Naive thymus-derived CD4-positive, alpha-beta T cell (primary cell): Measurements from ENCODE around the gene BCL2. TPM values are rescaled to one million over a fixed set of nuclear protein-coding genes. Genes with fewer than 3 reads are reported as not detected.
A peak's percentile ranks its signal among the peaks of the same experiment; 100 is the strongest.

ENCODE experiments used
- ATAC-seq: fragments of 150-1000 bp; cut with Tn5 transposase; 2 replicates; pipeline ENCODE4 v1.10.0; 2021; ENCODE audit warnings: mild to moderate bottlenecking, moderate library complexity
- CTCF ChIA-PET: fragments of 350-600 bp; sonication (Branson Sonifier 250); formaldehyde crosslinking; loops from one replicate; lab custom pipeline; 2021; ENCODE audit warnings: antibody characterized with exemption; lab: Charles Lee
- POLR2A ChIA-PET: fragments of 350-600 bp; sonication (Branson Sonifier 250); formaldehyde crosslinking; loops from one replicate; lab custom pipeline; 2021; ENCODE audit warnings: antibody characterized with exemption, inconsistent platforms; lab: Charles Lee
- DNase-seq, 9 donors: peaks; one replicate each; pipeline versions ENCODE4 v3.0.0 to v3.0.0-alpha.2; 2020 to 2022; ENCODE audit warnings: mixed read lengths in 1 of 9
- H3K27ac ChIP-seq: one replicate; pipeline ENCODE4 v1.7.0; 2013; ENCODE audit warnings: mild to moderate bottlenecking, low read depth, low read length, moderate library complexity
- H3K27me3 ChIP-seq, 2 donors: one replicate each; pipeline ENCODE4 v1.7.0; 2013; ENCODE audit warnings: low read length in 2 of 2, mild to moderate bottlenecking in 2 of 2, moderate library complexity in 2 of 2; ENCODE audit not compliant: control insufficient read depth in 2 of 2, insufficient read depth in 2 of 2
- H3K36me3 ChIP-seq, 3 experiments: 1 replicate in 2 of 3; 2 replicates in 1 of 3; pipeline ENCODE4 v1.7.0; 2013; ENCODE audit warnings: low read length in 3 of 3, mild to moderate bottlenecking in 3 of 3, moderate library complexity in 1 of 3; ENCODE audit not compliant: insufficient read depth in 3 of 3, control insufficient read depth in 2 of 3
- H3K4me1 ChIP-seq, 2 donors: one replicate each; pipeline ENCODE4 v1.7.0; 2013; ENCODE audit warnings: low read length in 2 of 2, mild to moderate bottlenecking in 2 of 2, moderate library complexity in 1 of 2; ENCODE audit not compliant: control insufficient read depth in 2 of 2, insufficient read depth in 2 of 2
- H3K4me3 ChIP-seq: 2 replicates; pipeline ENCODE4 v1.7.0; 2013; ENCODE audit warnings: mild to moderate bottlenecking, low read length
- H3K9me3 ChIP-seq, 3 experiments: 1 replicate in 2 of 3; 2 replicates in 1 of 3; pipeline ENCODE4 v1.7.0; 2013; ENCODE audit warnings: low read length in 3 of 3; ENCODE audit not compliant: control insufficient read depth in 2 of 3
- H3K27ac Mint-ChIP-seq, 9 donors: one replicate each; pipeline ENCODE4 v1.8.0; 2020 to 2022; ENCODE audit warnings: mixed read lengths in 9 of 9, mild to moderate bottlenecking in 8 of 9, moderate library complexity in 5 of 9, inconsistent platforms in 2 of 9
- H3K27me3 Mint-ChIP-seq, 5 donors: one replicate each; pipeline ENCODE4 v1.8.0; 2021 to 2022; ENCODE audit warnings: mixed read lengths in 5 of 5, mild to moderate bottlenecking in 1 of 5
- H3K36me3 Mint-ChIP-seq, 5 donors: one replicate each; pipeline ENCODE4 v1.8.0; 2020 to 2022; ENCODE audit warnings: mixed read lengths in 5 of 5, mild to moderate bottlenecking in 3 of 5, inconsistent platforms in 1 of 5
- H3K4me1 Mint-ChIP-seq, 7 donors: one replicate each; pipeline ENCODE4 v1.8.0; 2020 to 2022; ENCODE audit warnings: mixed read lengths in 7 of 7, mild to moderate bottlenecking in 3 of 7, inconsistent platforms in 1 of 7
- H3K4me3 Mint-ChIP-seq, 10 donors: one replicate each; pipeline ENCODE4 v1.8.0; 2020 to 2022; ENCODE audit warnings: mild to moderate bottlenecking in 10 of 10, mixed read lengths in 10 of 10, moderate library complexity in 6 of 10, inconsistent platforms in 2 of 10
- H3K9me3 Mint-ChIP-seq, 11 donors: one replicate each; pipeline ENCODE4 v1.8.0; 2020 to 2022; ENCODE audit warnings: mixed read lengths in 11 of 11, mild to moderate bottlenecking in 4 of 11, inconsistent platforms in 1 of 11, moderate library complexity in 1 of 11
- intact Hi-C, 2 donors: fragments of 100-400 bp; cut with micrococcal nuclease; formaldehyde crosslinking; loops; one replicate each; pipeline ENCODE4 v1.15.1; 2023
- polyA plus RNA-seq, 2 donors: library from polyadenylated mRNA; unstranded; fragments of 300-500 nt; fragmentation: Illumina TruSeq; gene quantifications; one replicate each; pipeline ENCODE4 v1.2.3, GENCODE V29; 2021
- total RNA-seq, 6 experiments: library from RNA in 5 of 6; stranded (reverse) in 5 of 6; gene quantifications; 1 replicate in 5 of 6; 2 replicates in 1 of 6; pipeline ENCODE4 v1.2.3 and lab custom pipeline; 2021 to 2026

BCL2 gene
- total and polyA plus RNA-seq, 7 experiments from 2014 or later, result 32.7 to 154 (median 40.1) TPM

DNA sequence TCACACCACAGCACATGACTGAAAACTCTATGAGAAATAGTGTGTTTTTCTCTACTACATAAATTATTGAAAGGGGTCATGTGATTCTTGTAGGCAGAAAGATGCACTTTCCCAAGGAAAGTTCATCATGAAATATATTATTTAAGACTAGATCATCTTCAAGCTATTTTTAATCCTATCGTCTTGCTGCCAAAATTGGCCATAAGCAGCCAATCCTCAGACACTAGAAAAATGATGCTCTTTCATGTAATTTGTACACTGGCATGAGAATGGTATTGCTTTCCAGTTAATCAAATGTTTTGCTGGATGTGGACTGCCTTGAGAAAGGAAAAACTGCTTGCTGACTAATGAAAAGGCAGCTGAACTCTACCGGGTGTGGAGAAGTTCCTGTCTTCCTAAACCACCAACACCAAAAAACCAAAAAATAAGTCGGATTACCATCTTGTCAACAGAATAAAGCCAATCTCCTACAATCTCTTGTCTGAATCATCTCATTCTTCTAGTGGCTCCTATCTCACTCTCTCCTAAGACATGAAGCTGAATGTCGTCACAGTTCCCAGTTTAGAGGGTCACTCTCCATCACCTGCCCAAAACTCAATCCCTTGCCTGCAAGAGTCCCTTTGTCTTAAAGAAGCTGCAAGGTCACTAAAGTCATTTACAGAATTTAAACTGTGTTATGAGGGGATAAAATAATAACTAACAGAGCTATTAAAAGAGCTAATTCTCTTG, 5.3 kb downstream of the BCL2 start:
- ChIA-PET CTCF (interaction anchor here (0.9 to 2.9 kb wide), 8 partner anchors 10 to 182 kb away, joined by 3 to 13 read pairs (median 4); no protein-coding TSS in a partner anchor), POLR2A (interaction anchor here (0.7 to 2.7 kb wide), 20 partner anchors 9 to 182 kb away, joined by 3 to 16 read pairs (median 4); no protein-coding TSS in a partner anchor)
- Mint-ChIP-seq H3K27me3 (no peaks in the 10 kb centered on the region), H3K4me3 (peak overlapping the region; percentile 84 to 99 (median 94)), H3K4me1 (peaks cover 50 to 82% (median 73%) of the 10 kb centered on the region in 7 donors), H3K36me3 (peaks cover 0 to 72% (median 8%) of the 10 kb centered on the region in 5 donors), H3K27ac (peak overlapping the region; percentile 21 to 98 (median 89)), H3K9me3 (peaks cover 0 to 2% (median 0%) of the 10 kb centered on the region in 11 donors)
- peak overlapping the region; percentile 94 for H3K4me3 ChIP-seq
- no peaks in the 10 kb centered on the region for H3K9me3 ChIP-seq
- DNase-seq, result no peak
- peak overlapping the region; percentile 94 for H3K27ac ChIP-seq
- peaks cover 0 to under 1% (median 0%) of the 10 kb centered on the region in 3 experiments for H3K36me3 ChIP-seq
- peaks cover 25 to 30% of the 10 kb centered on the region in 2 donors for H3K4me1 ChIP-seq
- intact Hi-C loops, result no loop called here
- ATAC-seq, result no peak
- no peaks in the 10 kb centered on the region for H3K27me3 ChIP-seq

DNA sequence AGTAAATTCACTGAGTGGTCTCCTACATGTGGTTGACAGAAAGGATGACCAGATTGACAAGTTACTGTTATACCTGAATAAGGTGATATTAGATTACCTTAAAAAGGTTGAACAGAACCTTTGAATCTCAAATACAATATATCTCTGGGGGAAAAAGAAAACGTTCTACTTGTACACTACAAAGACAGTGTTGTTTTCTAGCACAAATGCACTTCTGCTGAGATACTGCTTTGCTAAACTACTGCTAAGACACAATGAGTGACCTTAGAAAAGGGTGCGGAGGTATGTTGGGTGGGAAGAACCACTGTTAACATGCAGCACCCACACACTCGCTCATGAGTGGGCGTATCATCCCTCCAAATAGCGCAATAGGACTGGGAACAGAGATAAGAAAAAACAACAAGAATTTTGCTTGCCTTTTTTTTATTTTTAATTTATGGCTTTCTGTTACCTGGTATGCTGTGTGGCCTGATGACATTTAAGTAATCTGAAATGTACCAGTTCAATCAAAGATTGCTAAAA, 6.1 kb downstream of the BCL2 start:
- intact Hi-C loops, result loop anchor here in 1 of 2 donors (1.0 kb wide), 1 partner anchor 10 kb away; no protein-coding TSS in a partner anchor
- Histone ChIP-seq H3K36me3 (no peaks in the 10 kb centered on the region), H3K27ac (peak overlapping the region; percentile 94), H3K4me3 (peak overlapping the region; percentile 6), H3K4me1 (peaks cover 29 to 37% of the 10 kb centered on the region in 2 donors), H3K9me3 (no peaks in the 10 kb centered on the region), H3K27me3 (no peaks in the 10 kb centered on the region)
- CTCF ChIA-PET, result interaction anchor here (1.3 to 2.9 kb wide), 2 partner anchors 21 to 181 kb away, joined by 4 to 13 read pairs; no protein-coding TSS in a partner anchor
- H3K4me3 Mint-ChIP-seq, result peak overlapping the region; percentile 84 to 99 (median 94)
- peak overlapping the region; percentile 31 to 98 (median 87) for H3K27ac Mint-ChIP-seq
- DNase-seq (no peak), ATAC-seq (no peak)
- H3K36me3 Mint-ChIP-seq, result peaks cover 0 to 65% (median 6%) of the 10 kb centered on the region in 5 donors
- H3K4me1 Mint-ChIP-seq, result peaks cover 52 to 86% (median 78%) of the 10 kb centered on the region in 7 donors
- no peaks in the 10 kb centered on the region for H3K27me3 Mint-ChIP-seq
- POLR2A ChIA-PET, result interaction anchor here (0.8 to 2.7 kb wide), 8 partner anchors 8 to 160 kb away, joined by 3 to 16 read pairs (median 8); no protein-coding TSS in a partner anchor
- peaks cover 0 to under 1% (median 0%) of the 10 kb centered on the region in 11 donors for H3K9me3 Mint-ChIP-seq

DNA sequence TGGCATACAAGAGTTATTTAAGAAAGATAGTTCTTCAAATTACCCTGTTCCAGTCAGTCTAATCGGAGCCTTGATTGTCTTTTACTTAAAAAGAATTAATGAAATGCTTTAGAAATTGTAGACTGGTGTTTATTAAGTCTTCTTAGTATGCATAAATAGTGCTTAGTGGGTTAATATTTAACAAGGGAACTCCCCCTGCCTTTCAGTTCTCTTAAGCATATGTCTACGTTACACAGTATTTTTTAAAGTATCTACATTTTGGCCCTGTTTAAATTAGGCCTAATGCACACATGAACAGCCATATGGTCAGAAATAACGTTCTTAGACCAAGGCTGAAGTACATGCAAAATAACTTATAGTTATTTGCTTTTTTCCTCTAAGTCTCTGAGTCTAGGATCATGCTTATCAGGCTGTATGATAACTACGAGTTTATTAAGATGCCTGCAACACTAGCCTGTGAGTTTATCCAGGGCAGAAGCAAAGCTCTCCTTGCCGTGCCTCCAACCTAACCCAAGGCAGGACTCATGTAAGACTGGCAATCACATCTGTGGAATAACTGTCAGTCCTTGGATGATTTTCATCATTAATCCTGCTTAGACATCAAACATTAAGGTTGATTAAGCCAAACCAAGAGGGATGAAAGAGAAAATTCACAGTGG, 6.7 kb downstream of the BCL2 start:
- H3K27ac Mint-ChIP-seq, result peak overlapping the region; percentile 31 to 98 (median 89)
- ChIA-PET CTCF (interaction anchor here (2.9 kb wide), 1 partner anchor 181 kb away, joined by 13 read pairs; no protein-coding TSS in a partner anchor), POLR2A (interaction anchor here (0.6 to 3.6 kb wide), 9 partner anchors 11 to 151 kb away, joined by 3 to 18 read pairs (median 6); no protein-coding TSS in a partner anchor)
- Histone ChIP-seq H3K36me3 (no peaks in the 10 kb centered on the region), H3K27me3 (no peaks in the 10 kb centered on the region), H3K4me1 (peaks cover 29 to 37% of the 10 kb centered on the region in 2 donors), H3K9me3 (no peaks in the 10 kb centered on the region), H3K4me3 (no peak overlapping the region), H3K27ac (peak overlapping the region; percentile 94)
- DNase-seq (no peak), ATAC-seq (no peak)
- intact Hi-C loops, result loop anchor here in 1 of 2 donors (1.0 kb wide), 1 partner anchor 10 kb away; no protein-coding TSS in a partner anchor
- peaks cover 0 to 61% (median 3%) of the 10 kb centered on the region in 5 donors for H3K36me3 Mint-ChIP-seq
- peak overlapping the region; percentile 84 to 99 (median 94) for H3K4me3 Mint-ChIP-seq
- H3K27me3 Mint-ChIP-seq, result no peaks in the 10 kb centered on the region
- peaks cover 53 to 91% (median 83%) of the 10 kb centered on the region in 7 donors for H3K4me1 Mint-ChIP-seq
- no peaks in the 10 kb centered on the region for H3K9me3 Mint-ChIP-seq

DNA sequence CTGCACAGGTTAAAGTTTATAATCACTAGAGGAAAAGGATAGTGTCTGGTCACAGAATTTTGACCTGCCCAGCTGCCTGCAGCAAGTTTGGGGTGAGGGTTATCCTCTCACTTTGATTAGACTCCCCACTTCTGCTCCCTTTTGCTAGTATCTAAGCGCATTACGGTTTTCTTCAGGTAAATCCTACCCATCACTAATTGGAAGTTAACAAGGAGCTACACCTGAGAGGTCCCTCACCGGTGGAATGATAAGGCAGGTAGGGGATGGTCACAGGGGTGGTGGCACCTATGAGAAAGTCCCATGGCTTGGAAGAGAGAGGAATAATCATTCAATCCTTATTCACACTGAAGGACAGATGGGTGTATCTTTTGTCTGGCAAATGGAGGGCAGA, 7.6 kb downstream of the BCL2 start:
- Mint-ChIP-seq H3K27ac (peak overlapping the region in 8 of 9 donors; percentile 22 to 98 (median 84)), H3K9me3 (no peaks in the 10 kb centered on the region), H3K4me3 (peak overlapping the region; percentile 27 to 99 (median 90)), H3K27me3 (no peaks in the 10 kb centered on the region), H3K4me1 (peaks cover 54 to 92% (median 87%) of the 10 kb centered on the region in 7 donors), H3K36me3 (peaks cover 0 to 54% (median 0%) of the 10 kb centered on the region in 5 donors)
- Histone ChIP-seq H3K4me1 (peaks cover 29 to 44% of the 10 kb centered on the region in 2 donors), H3K9me3 (no peaks in the 10 kb centered on the region), H3K27me3 (no peaks in the 10 kb centered on the region), H3K4me3 (no peak overlapping the region), H3K36me3 (no peaks in the 10 kb centered on the region), H3K27ac (peak overlapping the region; percentile 94)
- POLR2A ChIA-PET, result interaction anchor here (0.7 to 4.0 kb wide), 17 partner anchors 10 to 609 kb away, joined by 3 to 18 read pairs (median 4); no protein-coding TSS in a partner anchor
- intact Hi-C loops, result no loop called here
- ATAC-seq (no peak), DNase-seq (no peak)
- CTCF ChIA-PET, result interaction anchor here (0.8 to 1.8 kb wide), 3 partner anchors 23 to 180 kb away, joined by 3 to 6 read pairs (median 3); no protein-coding TSS in a partner anchor

GRCh38 chr18:63311118-63312018, 8.2 kb downstream of the BCL2 start:
- Histone ChIP-seq H3K9me3 (no peaks in the 10 kb centered on the region), H3K27me3 (no peaks in the 10 kb centered on the region), H3K4me1 (peaks cover 29 to 44% of the 10 kb centered on the region in 2 donors), H3K36me3 (no peaks in the 10 kb centered on the region), H3K4me3 (no peak overlapping the region), H3K27ac (peak overlapping the region; percentile 94)
- POLR2A ChIA-PET, result interaction anchor here (0.7 to 4.0 kb wide), 17 partner anchors 10 to 609 kb away, joined by 3 to 18 read pairs (median 4); no protein-coding TSS in a partner anchor
- peaks cover 59 to 94% (median 90%) of the 10 kb centered on the region in 7 donors for H3K4me1 Mint-ChIP-seq
- H3K9me3 Mint-ChIP-seq, result no peaks in the 10 kb centered on the region
- CTCF ChIA-PET, result interaction anchor here (0.7 to 1.8 kb wide), 6 partner anchors 10 to 179 kb away, joined by 3 to 6 read pairs (median 3); no protein-coding TSS in a partner anchor
- ATAC-seq (peak; percentile 30), DNase-seq (no peak)
- intact Hi-C loops, result no loop called here
- H3K36me3 Mint-ChIP-seq, result peaks cover 0 to 51% (median 5%) of the 10 kb centered on the region in 5 donors
- peak overlapping the region in 7 of 9 donors; percentile 26 to 98 (median 90) for H3K27ac Mint-ChIP-seq
- H3K4me3 Mint-ChIP-seq, result peak overlapping the region in 8 of 10 donors; percentile 18 to 99 (median 45)
- H3K27me3 Mint-ChIP-seq, result no peaks in the 10 kb centered on the region
